Lower leg skin (tissue), 3 donors: ENCODE data around the gene VTI1A.

ENCODE experiments used
- CTCF ChIP-seq, 3 donors: fragments of 450-650 bp; IDR thresholded peaks; one replicate each; pipeline ENCODE4 v1.5.1; 2016; ENCODE audit warnings: antibody characterized with exemption in 3 of 3, mild to moderate bottlenecking in 3 of 3, moderate library complexity in 2 of 3
- POLR2A ChIP-seq, 2 donors: fragments of 450-650 bp; IDR thresholded peaks; one replicate each; pipeline ENCODE4 v1.6.1; 2016 to 2017; ENCODE audit warnings: antibody characterized with exemption in 2 of 2, mild to moderate bottlenecking in 1 of 2, moderate library complexity in 1 of 2

- TF ChIP-seq CTCF (IDR thresholded peaks at IDR 0.05) (no peak), POLR2A (IDR thresholded peaks at IDR 0.05) (no peak)
Observed at GRCh38 chr10:112484399-112484798, 37.4 kb downstream of the VTI1A start.
